Measurements from ENCODE around the gene ZP1. TPM values are rescaled to one million over a fixed set of nuclear protein-coding genes. Genes with fewer than 3 reads are reported as not detected.
A peak's percentile ranks its signal among the peaks of the same experiment; 100 is the strongest.

The ZP1 gene
- total and polyA plus RNA-seq, 2 of the 13 experiments (the other 11 are each of a cell fraction or from before 2014, with no cell fraction given) = 0.16 TPM; not detected in 1

- TF ChIP-seq ZSCAN30 (CRISPR knock-in tag; IDR thresholded peaks at IDR 0.05) (no peak), ELF1 (CRISPR knock-in tag; IDR thresholded peaks at IDR 0.05) (peak; percentile 92), ZNF180 (CRISPR knock-in tag; IDR thresholded peaks at IDR 0.05; ENCODE audit: borderline replicate concordance, low read depth) (no peak), NR2F1 (CRISPR knock-in tag; IDR thresholded peaks at IDR 0.05) (no peak), RCOR2 (CRISPR knock-in tag; IDR thresholded peaks at IDR 0.05) (no peak), ZBTB3 (CRISPR knock-in tag; IDR thresholded peaks at IDR 0.05; ENCODE audit: borderline replicate concordance, low read depth) (no peak), ZHX1 (CRISPR knock-in tag; IDR thresholded peaks at IDR 0.05; ENCODE audit: low read depth) (no peak), HNF1B (CRISPR knock-in tag; IDR thresholded peaks at IDR 0.05) (peak; percentile 85), ZNF850 (CRISPR knock-in tag; conservative IDR thresholded peaks at IDR 0.05) (no peak; the same call in 1 of the 2 replicates), HOXD1 (CRISPR knock-in tag; IDR thresholded peaks at IDR 0.05) (no peak), CEBPB (IDR thresholded peaks at IDR 0.05; ENCODE audit: borderline replicate concordance, low read depth, low read length) (no peak), ZNF720 (CRISPR knock-in tag; IDR thresholded peaks at IDR 0.05) (no peak), ZNF30 (CRISPR knock-in tag; IDR thresholded peaks at IDR 0.05) (no peak), ATM (IDR thresholded peaks at IDR 0.05; ENCODE audit: borderline replicate concordance) (no peak), ZNF121 (CRISPR knock-in tag; IDR thresholded peaks at IDR 0.05) (no peak), ZNF792 (CRISPR knock-in tag; IDR thresholded peaks at IDR 0.05) (no peak), SKI (IDR thresholded peaks at IDR 0.05; ENCODE audit: partially characterized antibody) (no peak), SMAD9 (CRISPR knock-in tag; IDR thresholded peaks at IDR 0.05) (peak; percentile 67; the same call in 1 of the 2 replicates), ZNF580 (CRISPR knock-in tag; IDR thresholded peaks at IDR 0.05; ENCODE audit: borderline replicate concordance, low read depth) (peak; percentile 58; the same call in 1 of the 2 replicates), ETS1 (CRISPR knock-in tag; IDR thresholded peaks at IDR 0.05) (no peak), SRSF1 (optimal IDR thresholded peaks at IDR 0.05; ENCODE audit: low read depth, low read length) (no peak), HNRNPLL (IDR thresholded peaks at IDR 0.05; ENCODE audit: low read depth, low read length, poor library complexity, severe bottlenecking) (peak; percentile 98), ZNF280B (CRISPR knock-in tag; IDR thresholded peaks at IDR 0.05; ENCODE audit: borderline replicate concordance) (no peak)
These were observed 39.0 kb downstream of the ZP1 start, which contains the start of gene PRPF19 (continued) for GRCh38 chr11:60906132-60906972.
